HL-60 (cell line): ENCODE data around the gene STXBP2.

Experiments
- DNase-seq, 2 experiments: peaks; one replicate each; pipeline ENCODE4 v3.0.0-alpha.2; 2010 to 2020; ENCODE audit warnings: low read depth in 1 of 2, low spot score in 1 of 2
- H3K27ac ChIP-seq: fragments of 250-450 bp; sonication (Bioruptor Pico); replicated peaks from 2 replicates; pipeline ENCODE4 v1.5.1; 2020; ENCODE audit warnings: mild to moderate bottlenecking, moderate library complexity
- H3K27me3 ChIP-seq: fragments of 250-450 bp; sonication (Bioruptor Pico); 2 replicates; pipeline ENCODE4 v1.5.1; 2021; ENCODE audit warnings: mild to moderate bottlenecking, moderate library complexity; ENCODE audit not compliant: insufficient read depth, poor library complexity, severe bottlenecking
- H3K4me3 ChIP-seq: replicated peaks from 2 replicates; pipeline ENCODE4 v1.5.1; 2011; ENCODE audit warnings: mild to moderate bottlenecking, control low read depth, low read length; ENCODE audit not compliant: insufficient read depth
- CTCF ChIP-seq: IDR thresholded peaks from one replicate; pipeline ENCODE4 v1.5.1; 2011; ENCODE audit warnings: low read length, control low read depth, inconsistent platforms; ENCODE audit not compliant: insufficient read depth
- GABPA ChIP-seq: IDR thresholded peaks from 2 replicates; pipeline ENCODE4 v1.6.1; 2012; ENCODE audit warnings: low read depth
- POLR2AphosphoS5 ChIP-seq: IDR thresholded peaks from 2 replicates; pipeline ENCODE4 v1.6.1; 2012; ENCODE audit warnings: low read depth
- REST ChIP-seq: IDR thresholded peaks from 2 replicates; pipeline ENCODE4 v1.6.1; 2012; ENCODE audit warnings: low read depth; ENCODE audit not compliant: insufficient replicate concordance
- SPI1 ChIP-seq: IDR thresholded peaks from 2 replicates; pipeline ENCODE4 v1.6.1; 2012; ENCODE audit warnings: low read depth, mild to moderate bottlenecking, borderline replicate concordance

STXBP2 gene

GRCh38 chr19:7631577-7631976 is 5.3 kb upstream of the STXBP2 start:
- TF ChIP-seq REST (no peak), SPI1 (no peak), POLR2AphosphoS5 (no peak), CTCF (no peak), GABPA (no peak)
- no peak for DNase-seq
- no peaks in the 10 kb centered on the region for H3K27me3 ChIP-seq
- H3K27ac ChIP-seq = no peak overlapping the region
- H3K4me3 ChIP-seq = no peak overlapping the region

GRCh38 chr19:7632340-7633203 is 4.3 kb upstream of the STXBP2 start:
- Histone ChIP-seq H3K27ac (no peak overlapping the region), H3K4me3 (no peak overlapping the region), H3K27me3 (no peaks in the 10 kb centered on the region)
- DNase-seq = no peak
- no peak for TF ChIP-seq REST
- no peak for TF ChIP-seq POLR2AphosphoS5
- no peak for TF ChIP-seq GABPA
- TF ChIP-seq SPI1 = no peak

GRCh38 chr19:7633698-7634097 is 3.2 kb upstream of the STXBP2 start, which contains the start of gene PCP2:
Gene PCP2 (minus strand): TSS chr19:7633719. CDS start chr19:7633457, 262 bp downstream.
- no peak for TF ChIP-seq REST
- no peak for TF ChIP-seq GABPA
- no peak for TF ChIP-seq POLR2AphosphoS5
- TF ChIP-seq CTCF = no peak
- TF ChIP-seq SPI1 = no peak
- Histone ChIP-seq H3K27ac (no peak within 1 kb of the TSS), H3K4me3 (no peak within 1 kb of the TSS), H3K27me3 (no peaks in the 10 kb centered on the region)
- no peak for DNase-seq
